ENCODE measurements around the gene CCNC. TPM values are rescaled to one million over a fixed set of nuclear protein-coding genes. Genes with fewer than 3 reads are reported as not detected.

The CCNC gene
- total RNA-seq, 1 experiment from 2014 or later: 43.4 TPM

DNA sequence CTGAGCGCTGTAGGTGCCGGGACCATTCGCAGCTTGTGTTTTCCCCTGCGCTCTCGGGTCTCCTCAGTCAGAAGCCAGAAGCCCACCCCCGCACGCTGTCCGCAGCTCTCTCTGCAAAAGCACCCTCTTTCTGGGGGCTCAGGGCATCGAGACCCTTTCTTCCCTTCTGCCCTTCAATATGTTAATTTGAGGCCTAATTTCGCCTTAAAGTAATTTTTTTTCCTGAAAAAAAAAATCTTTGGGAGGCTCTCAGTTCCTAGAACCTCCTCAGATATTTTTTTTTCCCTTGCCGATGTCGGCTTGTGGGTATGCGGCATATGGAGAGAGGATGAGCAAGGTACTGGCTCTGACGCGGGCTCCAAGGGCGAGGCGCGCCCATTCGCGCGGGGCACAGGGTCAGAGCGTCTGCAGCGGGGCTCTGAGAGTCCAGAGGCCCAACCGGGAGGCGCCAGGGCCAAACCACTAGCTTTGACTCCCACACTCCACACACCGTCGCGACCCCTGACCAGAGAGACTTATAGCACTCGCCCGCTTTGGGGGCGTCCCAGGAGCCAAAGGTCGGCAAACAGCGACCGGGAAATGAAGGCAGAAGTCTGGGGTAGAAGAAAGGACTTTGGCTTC lies 39.1 kb upstream of the CCNC start:
- ChIA-PET POLR2A (no interaction called here), CTCF (no interaction called here)
- no TSS peak for BruUV-seq (replicated peaks)
- Histone ChIP-seq H3K27me3 (ENCODE audit: control insufficient read depth, insufficient read depth, low read length) (peaks cover 45% of the 10 kb centered on the region), H3K4me1 (ENCODE audit: control insufficient read depth, insufficient read depth, low read length) (no peaks in the 10 kb centered on the region), H3K27ac (ENCODE audit: low read length) (no peak overlapping the region), H3K9me3 (ENCODE audit: control insufficient read depth, insufficient read depth, low read depth, low read length) (no peaks in the 10 kb centered on the region), H3K4me3 (ENCODE audit: low read depth in 2 of 2, low read length in 2 of 2) (no peak overlapping the region), H3K36me3 (ENCODE audit: control insufficient read depth, insufficient read depth, low read length) (no peaks in the 10 kb centered on the region)
- ATAC-seq (no peak), DNase-seq (ENCODE audit: low read depth, low spot score) (no peak)
- intact Hi-C loops (cut with micrococcal nuclease; ENCODE audit: unreplicated experiment) (no loop called here), in situ Hi-C loops (cut with HindIII; ENCODE audit: low pct_unique_long_range_greater_than_20kb, low sequenced_read_pairs) (no loop called here)
- no peak for TF ChIP-seq TCF7L2 (IDR thresholded peaks at IDR 0.05; ENCODE audit: low read depth, low read length)
- no peak for TF ChIP-seq POLR2AphosphoS5 (IDR thresholded peaks at IDR 0.05; ENCODE audit: low read depth, low read length)
- TF ChIP-seq, protein P1, sequence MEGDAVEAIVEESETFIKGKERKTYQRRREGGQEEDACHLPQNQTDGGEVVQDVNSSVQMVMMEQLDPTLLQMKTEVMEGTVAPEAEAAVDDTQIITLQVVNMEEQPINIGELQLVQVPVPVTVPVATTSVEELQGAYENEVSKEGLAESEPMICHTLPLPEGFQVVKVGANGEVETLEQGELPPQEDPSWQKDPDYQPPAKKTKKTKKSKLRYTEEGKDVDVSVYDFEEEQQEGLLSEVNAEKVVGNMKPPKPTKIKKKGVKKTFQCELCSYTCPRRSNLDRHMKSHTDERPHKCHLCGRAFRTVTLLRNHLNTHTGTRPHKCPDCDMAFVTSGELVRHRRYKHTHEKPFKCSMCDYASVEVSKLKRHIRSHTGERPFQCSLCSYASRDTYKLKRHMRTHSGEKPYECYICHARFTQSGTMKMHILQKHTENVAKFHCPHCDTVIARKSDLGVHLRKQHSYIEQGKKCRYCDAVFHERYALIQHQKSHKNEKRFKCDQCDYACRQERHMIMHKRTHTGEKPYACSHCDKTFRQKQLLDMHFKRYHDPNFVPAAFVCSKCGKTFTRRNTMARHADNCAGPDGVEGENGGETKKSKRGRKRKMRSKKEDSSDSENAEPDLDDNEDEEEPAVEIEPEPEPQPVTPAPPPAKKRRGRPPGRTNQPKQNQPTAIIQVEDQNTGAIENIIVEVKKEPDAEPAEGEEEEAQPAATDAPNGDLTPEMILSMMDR (IDR thresholded peaks at IDR 0.05): no peak
- TF ChIP-seq, protein P2, sequence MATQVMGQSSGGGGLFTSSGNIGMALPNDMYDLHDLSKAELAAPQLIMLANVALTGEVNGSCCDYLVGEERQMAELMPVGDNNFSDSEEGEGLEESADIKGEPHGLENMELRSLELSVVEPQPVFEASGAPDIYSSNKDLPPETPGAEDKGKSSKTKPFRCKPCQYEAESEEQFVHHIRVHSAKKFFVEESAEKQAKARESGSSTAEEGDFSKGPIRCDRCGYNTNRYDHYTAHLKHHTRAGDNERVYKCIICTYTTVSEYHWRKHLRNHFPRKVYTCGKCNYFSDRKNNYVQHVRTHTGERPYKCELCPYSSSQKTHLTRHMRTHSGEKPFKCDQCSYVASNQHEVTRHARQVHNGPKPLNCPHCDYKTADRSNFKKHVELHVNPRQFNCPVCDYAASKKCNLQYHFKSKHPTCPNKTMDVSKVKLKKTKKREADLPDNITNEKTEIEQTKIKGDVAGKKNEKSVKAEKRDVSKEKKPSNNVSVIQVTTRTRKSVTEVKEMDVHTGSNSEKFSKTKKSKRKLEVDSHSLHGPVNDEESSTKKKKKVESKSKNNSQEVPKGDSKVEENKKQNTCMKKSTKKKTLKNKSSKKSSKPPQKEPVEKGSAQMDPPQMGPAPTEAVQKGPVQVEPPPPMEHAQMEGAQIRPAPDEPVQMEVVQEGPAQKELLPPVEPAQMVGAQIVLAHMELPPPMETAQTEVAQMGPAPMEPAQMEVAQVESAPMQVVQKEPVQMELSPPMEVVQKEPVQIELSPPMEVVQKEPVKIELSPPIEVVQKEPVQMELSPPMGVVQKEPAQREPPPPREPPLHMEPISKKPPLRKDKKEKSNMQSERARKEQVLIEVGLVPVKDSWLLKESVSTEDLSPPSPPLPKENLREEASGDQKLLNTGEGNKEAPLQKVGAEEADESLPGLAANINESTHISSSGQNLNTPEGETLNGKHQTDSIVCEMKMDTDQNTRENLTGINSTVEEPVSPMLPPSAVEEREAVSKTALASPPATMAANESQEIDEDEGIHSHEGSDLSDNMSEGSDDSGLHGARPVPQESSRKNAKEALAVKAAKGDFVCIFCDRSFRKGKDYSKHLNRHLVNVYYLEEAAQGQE (IDR thresholded peaks at IDR 0.05; ENCODE audit: insufficient read depth in 1 of 2, low read depth in 2 of 2, low read length in 1 of 2): no peak
- TF ChIP-seq SIN3A (IDR thresholded peaks at IDR 0.05; ENCODE audit: borderline replicate concordance, insufficient read depth, low read depth, low read length): no peak

DNA sequence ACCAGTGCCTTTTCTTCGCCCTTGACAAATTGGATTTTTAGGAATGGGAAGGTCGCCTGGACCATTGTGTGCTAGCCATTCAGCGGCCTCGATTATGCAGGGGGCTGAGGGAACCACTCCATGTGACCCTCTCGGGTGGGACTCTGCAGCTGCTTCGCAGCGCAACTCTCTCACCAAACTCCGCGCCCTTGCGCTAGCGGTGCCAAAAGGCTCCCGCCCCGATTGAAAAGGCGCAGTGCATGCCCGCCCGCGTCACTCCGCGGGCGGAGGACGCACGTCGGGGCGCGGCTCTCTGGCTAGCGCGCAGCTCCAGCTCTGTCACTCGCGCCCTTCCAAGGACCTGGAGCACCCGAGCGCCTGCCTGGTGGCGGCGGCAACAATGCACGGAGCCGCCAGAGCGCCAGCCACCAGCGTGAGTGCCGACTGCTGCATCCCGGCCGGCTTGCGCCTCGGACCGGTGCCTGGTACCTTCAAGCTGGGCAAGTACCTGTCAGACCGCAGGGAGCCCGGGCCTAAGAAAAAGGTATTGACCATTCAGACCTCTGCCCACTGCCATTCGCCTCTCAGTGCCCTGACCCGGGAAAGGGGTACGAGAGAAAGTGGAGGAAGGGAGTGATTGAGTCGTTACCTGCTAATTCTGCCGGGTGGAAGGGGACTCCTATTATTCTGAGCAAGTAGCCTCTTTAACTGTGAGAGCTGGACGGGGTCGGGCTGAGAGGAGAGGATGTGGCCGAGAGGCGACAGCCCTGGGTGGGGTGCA lies 38.4 kb upstream of the CCNC start, which contains the start of gene PRDM13:
TSS of gene PRDM13 (plus strand) at position 178 of the 760 bp plus-strand sequence. CDS start at position 380, 202 bp downstream.
- Histone ChIP-seq H3K27me3 (ENCODE audit: control insufficient read depth, insufficient read depth, low read length) (peaks cover 49% of the 10 kb centered on the region), H3K4me3 (ENCODE audit: low read depth in 2 of 2, low read length in 2 of 2) (no peak within 1 kb of the TSS), H3K9me3 (ENCODE audit: control insufficient read depth, insufficient read depth, low read depth, low read length) (no peaks in the 10 kb centered on the region), H3K4me1 (ENCODE audit: control insufficient read depth, insufficient read depth, low read length) (no peaks in the 10 kb centered on the region), H3K36me3 (ENCODE audit: control insufficient read depth, insufficient read depth, low read length) (no peaks in the 10 kb centered on the region), H3K27ac (ENCODE audit: low read length) (no peak within 1 kb of the TSS)
- no peak for DNase-seq (ENCODE audit: low read depth, low spot score)
- ChIA-PET POLR2A (no interaction called here), CTCF (no interaction called here)
- peak; percentile 47; the same call in 1 of the 2 replicates for ATAC-seq
- intact Hi-C loops (cut with micrococcal nuclease; ENCODE audit: unreplicated experiment) (no loop called here), in situ Hi-C loops (cut with HindIII; ENCODE audit: low pct_unique_long_range_greater_than_20kb, low sequenced_read_pairs) (no loop called here)
- TF ChIP-seq POLR2AphosphoS5 (IDR thresholded peaks at IDR 0.05; ENCODE audit: low read depth, low read length): no peak
- TF ChIP-seq, protein P1 (IDR thresholded peaks at IDR 0.05): no peak
- no peak for TF ChIP-seq TCF7L2 (IDR thresholded peaks at IDR 0.05; ENCODE audit: low read depth, low read length)
- TF ChIP-seq, protein P2 (IDR thresholded peaks at IDR 0.05; ENCODE audit: insufficient read depth in 1 of 2, low read depth in 2 of 2, low read length in 1 of 2): no peak
- no peak for TF ChIP-seq SIN3A (IDR thresholded peaks at IDR 0.05; ENCODE audit: borderline replicate concordance, insufficient read depth, low read depth, low read length)
- no TSS peak for BruUV-seq (replicated peaks)

Data from Panc1 (cell line).